Measurements from ENCODE around the gene VAPB. TPM values are rescaled to one million over a fixed set of nuclear protein-coding genes. Genes with fewer than 3 reads are reported as not detected.
A peak's percentile ranks its signal among the peaks of the same experiment; 100 is the strongest.

Gene VAPB
- total RNA-seq, 4 donors from 2014 or later: 24.1 to 81.0 (median 48.4) TPM

GRCh38 chr20:58433759-58434158 is 44.7 kb downstream of the VAPB start:
- Histone ChIP-seq H3K27me3 (no peaks in the 10 kb centered on the region), H3K4me3 (no peak overlapping the region), H3K9me3 (no peaks in the 10 kb centered on the region), H3K36me3 (no peaks in the 10 kb centered on the region), H3K27ac (peak overlapping the region in 1 of 2 donors; percentile 17), H3K4me1 (peaks cover 0 to 5% of the 10 kb centered on the region in 2 donors)
- no peak for DNase-seq
- intact Hi-C loops (cut with DNase I; ENCODE audit: low total_unique reads): no loop called here
- TF ChIP-seq POLR2A (IDR thresholded peaks at IDR 0.05) (no peak), CTCF (IDR thresholded peaks at IDR 0.05) (no peak)

- Histone ChIP-seq H3K36me3 (no peaks in the 10 kb centered on the region), H3K4me3 (no peak overlapping the region), H3K9me3 (no peaks in the 10 kb centered on the region), H3K27ac (no peak overlapping the region), H3K4me1 (peaks cover 0 to 5% of the 10 kb centered on the region in 2 donors), H3K27me3 (no peaks in the 10 kb centered on the region)
- intact Hi-C loops (cut with DNase I; ENCODE audit: low total_unique reads): no loop called here
- TF ChIP-seq POLR2A (IDR thresholded peaks at IDR 0.05) (no peak), CTCF (IDR thresholded peaks at IDR 0.05) (no peak)
- no peak for DNase-seq
Measured at GRCh38 chr20:58434326-58434725, 45.3 kb downstream of the VAPB start.

- intact Hi-C loops (cut with DNase I; ENCODE audit: low total_unique reads): no loop called here
- DNase-seq: no peak
- H3K4me1 ChIP-seq: peaks cover 0 to 5% of the 10 kb centered on the region in 2 donors
Measured at GRCh38 chr20:58435237-58435636, 46.2 kb downstream of the VAPB start.

GRCh38 chr20:58436868-58437645 is 48.0 kb downstream of the VAPB start:
- Histone ChIP-seq H3K27me3 (no peaks in the 10 kb centered on the region), H3K36me3 (no peaks in the 10 kb centered on the region), H3K27ac (no peak overlapping the region), H3K9me3 (no peaks in the 10 kb centered on the region), H3K4me1 (peaks cover 0 to 5% of the 10 kb centered on the region in 2 donors), H3K4me3 (no peak overlapping the region)
- intact Hi-C loops (cut with DNase I; ENCODE audit: low total_unique reads): no loop called here
- TF ChIP-seq POLR2A (IDR thresholded peaks at IDR 0.05): no peak
- no peak for TF ChIP-seq CTCF (IDR thresholded peaks at IDR 0.05)
- DNase-seq: no peak

More at GRCh38 chr20:58435237-58435636, 46.2 kb downstream of the VAPB start:
- Histone ChIP-seq H3K36me3 (no peaks in the 10 kb centered on the region), H3K27me3 (no peaks in the 10 kb centered on the region), H3K9me3 (no peaks in the 10 kb centered on the region), H3K27ac (no peak overlapping the region), H3K4me3 (no peak overlapping the region)
- no peak for TF ChIP-seq POLR2A (IDR thresholded peaks at IDR 0.05)
- no peak for TF ChIP-seq CTCF (IDR thresholded peaks at IDR 0.05)

GRCh38 chr20:58438970-58439808 is 50.2 kb downstream of the VAPB start:
- H3K36me3 ChIP-seq: no peaks in the 10 kb centered on the region
- TF ChIP-seq POLR2A (IDR thresholded peaks at IDR 0.05): no peak
- no peak for TF ChIP-seq CTCF (IDR thresholded peaks at IDR 0.05)
- no peaks in the 10 kb centered on the region for H3K9me3 ChIP-seq
- H3K27me3 ChIP-seq: no peaks in the 10 kb centered on the region
- intact Hi-C loops (cut with DNase I; ENCODE audit: low total_unique reads): no loop called here
- no peaks in the 10 kb centered on the region for H3K4me1 ChIP-seq
- H3K27ac ChIP-seq: peak overlapping the region in 1 of 2 donors; percentile 5
- DNase-seq: no peak
- no peak overlapping the region for H3K4me3 ChIP-seq
